SU-DHL-6 (cell line): ENCODE results near the gene ARHGEF37.

ENCODE experiments used
- CTCF ChIP-seq: fragments of 200-600 bp; sonication (generic); IDR thresholded peaks from one replicate; pipeline ENCODE4 v1.5.1; 2017; ENCODE audit warnings: antibody characterized with exemption, mild to moderate bottlenecking, low read length, moderate library complexity; ENCODE audit not compliant: insufficient read depth, poor library complexity, severe bottlenecking
- EZH2phosphoT487 ChIP-seq: fragments of 200-600 bp; sonication (generic), shearing (Covaris generic); conservative IDR thresholded peaks from 2 replicates; pipeline ENCODE4 v1.6.1; 2018; ENCODE audit warnings: mild to moderate bottlenecking, antibody characterized with exemption, low read length, moderate library complexity, mixed read lengths

- TF ChIP-seq CTCF (no peak), EZH2phosphoT487 (no peak)
Observed at GRCh38 chr5:149681252-149681651, 100.0 kb downstream of the ARHGEF37 start.
